ENCODE data around the gene EPHB1.
"Not testable (repeated sequence)": the region's sequence is repeated elsewhere in the genome, so short reads cannot be mapped to it uniquely, and the experiment has no call there.

EPHB1 gene

DNA sequence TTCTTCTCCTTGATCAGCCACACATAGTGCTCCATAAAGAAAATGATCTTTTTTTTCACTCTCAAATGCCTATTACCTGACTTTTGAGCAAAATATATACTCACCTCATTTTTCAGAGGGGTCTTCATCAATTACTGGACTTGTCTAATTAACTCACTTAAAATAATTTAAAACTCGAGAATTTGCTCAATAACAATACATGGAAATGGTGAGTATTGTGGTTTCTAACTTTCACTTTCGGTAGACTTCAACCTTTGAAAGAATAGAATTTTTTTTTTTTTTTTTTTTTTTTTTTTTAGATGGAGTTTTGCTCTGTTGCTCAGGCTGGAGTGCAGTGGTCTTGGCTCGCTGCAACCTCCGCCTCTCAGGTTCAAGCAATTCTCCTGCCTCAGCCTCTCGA, 17.7 kb upstream of the EPHB1 start:
- no peak for DNase-seq (ENCODE audit: low spot score)

DNA sequence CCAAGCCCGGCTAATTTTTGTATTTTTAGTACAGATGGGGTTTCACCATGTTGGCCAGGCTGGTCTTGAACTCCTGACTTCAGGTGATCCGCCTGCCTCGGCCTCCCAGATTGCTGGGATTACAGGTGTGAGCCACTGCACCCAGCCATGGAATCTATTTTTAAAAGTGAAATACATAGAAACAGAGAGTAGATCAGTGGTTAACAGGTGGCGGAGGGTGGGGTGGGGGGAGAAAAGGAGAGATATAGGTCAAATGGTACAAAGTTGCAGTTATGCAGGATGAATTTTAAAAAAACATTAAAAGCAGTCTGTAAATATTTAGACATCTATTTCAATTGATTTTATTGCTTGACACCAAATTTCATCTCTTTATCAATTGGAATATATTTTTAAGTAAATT, 6.8 kb upstream of the EPHB1 start:
- not testable (repeated sequence) for DNase-seq (ENCODE audit: low spot score)

DNA sequence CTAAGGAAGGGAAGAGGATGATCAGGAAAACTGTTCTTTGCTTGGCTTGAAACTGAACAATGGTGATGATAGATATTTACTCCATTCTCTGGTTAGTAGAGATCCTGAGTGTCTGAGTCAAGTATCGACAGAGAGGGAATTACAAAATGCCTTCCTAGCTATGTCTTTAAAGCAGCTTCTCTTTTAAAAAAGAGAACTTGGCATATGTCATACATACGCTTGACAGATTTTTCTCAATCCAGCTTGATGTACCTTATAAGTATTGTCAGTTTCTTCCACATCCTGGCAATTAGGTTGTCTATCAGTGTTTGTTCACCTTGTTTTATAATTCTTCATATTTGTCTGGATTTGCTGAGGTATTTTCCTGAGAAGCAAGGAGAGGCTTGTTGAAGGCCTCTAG, 5.0 kb upstream of the EPHB1 start:
- no peak for DNase-seq (ENCODE audit: low spot score)

DNA sequence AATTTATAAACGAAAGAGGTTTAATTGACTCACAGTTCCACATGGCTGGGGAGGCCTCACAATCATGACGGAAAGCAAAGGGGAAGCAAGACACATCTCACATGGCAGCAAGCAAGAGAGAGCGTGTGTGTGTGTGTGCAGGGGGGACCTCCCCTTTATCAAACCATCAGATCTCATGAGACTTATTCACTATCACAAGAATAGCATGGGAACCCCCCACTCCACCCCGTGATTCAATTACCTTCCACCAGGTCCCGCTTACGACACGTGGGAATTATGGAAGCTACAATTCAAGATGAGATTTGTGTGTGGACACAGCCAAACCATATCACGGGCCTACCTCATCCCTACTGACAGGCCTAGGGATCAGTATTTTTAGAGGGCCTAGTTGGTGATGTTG, 3.1 kb upstream of the EPHB1 start:
- no peak for DNase-seq (ENCODE audit: low spot score)

DNA sequence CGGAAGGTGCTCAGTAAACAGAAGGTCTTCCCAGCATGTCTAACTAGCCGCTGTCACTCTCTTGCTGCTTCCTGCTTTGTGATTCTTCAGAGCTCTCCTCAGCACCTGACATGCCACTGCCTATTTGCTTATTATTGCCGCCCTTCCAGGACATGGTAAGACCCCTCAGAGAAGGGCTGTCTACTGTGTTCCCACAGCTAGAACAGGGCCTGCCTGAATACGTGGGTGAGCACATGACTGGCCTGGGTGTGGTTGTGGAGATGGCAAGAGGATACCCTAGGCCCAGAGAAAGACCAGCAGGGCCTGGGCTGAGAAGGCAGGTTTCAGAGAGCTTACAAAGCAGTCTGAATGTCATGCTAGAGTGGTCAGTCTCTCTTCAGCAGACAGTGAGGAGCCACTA, 2.4 kb upstream of the EPHB1 start:
- DNase-seq (ENCODE audit: low spot score): no peak

DNA sequence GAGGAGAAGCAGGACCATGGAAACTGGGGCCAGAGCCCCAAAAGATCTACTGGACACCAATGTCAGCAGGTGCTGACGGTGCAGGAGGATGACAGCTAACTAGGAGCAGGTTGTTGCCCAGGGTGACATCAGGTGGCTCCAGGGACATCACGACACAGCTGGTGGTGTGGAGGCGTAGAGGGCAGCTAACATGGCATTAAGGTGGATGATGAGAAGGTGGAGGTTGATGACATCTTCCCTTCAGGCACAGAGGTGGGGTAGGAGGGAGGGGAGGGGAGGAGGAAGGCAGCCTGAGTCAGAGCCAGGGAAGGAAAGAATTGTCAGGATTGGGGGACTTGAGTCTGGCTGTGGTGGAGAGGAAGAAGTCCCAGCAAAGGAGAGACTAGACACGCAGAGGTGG, 1.5 kb upstream of the EPHB1 start:
- DNase-seq (ENCODE audit: low spot score): no peak

DNA sequence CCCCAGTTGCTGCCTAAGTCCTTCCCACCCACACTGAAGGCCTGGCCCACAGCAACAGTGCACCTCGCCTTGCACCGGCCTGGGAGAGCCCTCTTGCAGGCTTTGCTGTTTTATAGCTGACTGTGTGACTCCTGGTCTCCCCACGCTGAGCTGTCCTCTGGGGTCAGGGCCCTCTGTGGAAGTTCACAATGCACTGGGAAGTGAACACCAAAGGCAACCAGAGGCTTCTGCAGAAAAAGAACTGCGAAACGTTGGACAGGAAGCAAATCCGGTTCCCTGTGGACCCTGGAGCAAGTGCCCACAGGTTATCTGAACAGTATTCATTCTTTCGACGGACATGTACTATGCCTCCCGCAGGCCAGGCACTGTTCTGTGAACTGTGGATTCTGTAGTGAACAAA, 737 bp upstream of the EPHB1 start:
- no peak for DNase-seq (ENCODE audit: low spot score)

DNA sequence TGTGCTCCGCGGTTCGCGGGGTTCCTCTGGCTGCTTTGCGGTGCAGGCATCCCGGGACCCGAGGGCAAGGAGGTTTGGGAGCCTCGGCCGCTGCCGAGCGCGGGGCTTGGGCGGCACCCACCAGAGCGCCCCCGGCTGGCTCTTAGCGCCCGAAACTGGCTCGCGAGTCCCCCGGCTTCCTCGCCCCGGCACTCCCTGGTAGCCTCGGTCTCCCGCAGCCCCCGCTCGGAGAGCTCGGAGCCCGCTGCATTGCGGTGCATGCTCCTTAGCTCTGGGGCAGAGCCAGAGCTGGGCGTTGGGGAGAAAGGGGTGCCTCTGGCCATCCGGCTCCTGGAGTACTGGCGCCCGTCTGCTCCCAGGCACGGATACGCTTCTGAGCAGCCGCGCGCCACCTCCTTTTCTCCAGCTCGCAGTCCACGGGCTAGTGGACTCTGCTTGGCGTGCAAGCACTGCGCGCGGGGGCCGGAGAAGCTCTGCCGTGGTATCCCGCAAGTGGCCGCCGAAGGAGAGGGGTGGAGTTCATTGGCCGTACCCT, 753 bp downstream of the EPHB1 start:
- no peak for DNase-seq (ENCODE audit: low spot score)

DNA sequence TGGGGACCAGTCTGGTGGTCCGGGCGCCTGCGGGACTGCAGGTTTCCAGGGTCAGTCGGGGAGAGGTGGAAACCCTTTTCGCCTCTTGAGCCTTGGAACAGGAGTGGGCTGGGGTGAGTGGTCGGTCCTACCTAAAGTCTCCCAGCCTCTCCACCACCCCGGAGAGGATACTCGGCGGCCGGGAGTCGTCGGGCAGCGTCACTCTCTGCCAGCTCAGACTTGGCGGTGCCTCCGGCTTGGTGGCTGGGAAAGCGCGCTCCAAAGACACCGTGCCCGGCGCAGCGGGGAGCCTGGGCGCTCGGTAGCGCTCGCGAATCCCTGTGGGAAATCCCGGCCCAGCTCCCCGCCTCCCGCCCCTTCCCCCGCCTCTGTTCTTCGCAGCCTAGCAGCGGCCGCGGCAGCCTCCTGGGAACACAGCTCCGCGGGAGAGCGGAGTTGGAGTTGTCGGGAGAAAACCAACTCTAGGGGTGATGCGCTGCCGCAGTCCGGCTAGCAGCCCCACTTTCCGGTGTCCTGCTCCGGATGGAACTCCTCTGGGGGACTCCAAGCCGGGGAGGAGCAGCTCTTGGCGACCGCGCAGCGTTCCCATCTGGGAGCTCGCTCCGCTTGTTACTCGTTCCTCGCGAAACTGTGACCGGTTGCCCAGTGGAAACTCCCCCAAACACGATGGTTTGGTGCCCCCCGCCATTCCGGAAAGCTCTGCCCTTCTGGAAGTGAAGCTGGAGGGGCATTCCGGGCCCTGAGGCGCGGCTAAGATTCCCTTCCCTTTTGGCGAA, 1.4 kb downstream of the EPHB1 start:
- DNase-seq (ENCODE audit: low spot score): no peak

DNA sequence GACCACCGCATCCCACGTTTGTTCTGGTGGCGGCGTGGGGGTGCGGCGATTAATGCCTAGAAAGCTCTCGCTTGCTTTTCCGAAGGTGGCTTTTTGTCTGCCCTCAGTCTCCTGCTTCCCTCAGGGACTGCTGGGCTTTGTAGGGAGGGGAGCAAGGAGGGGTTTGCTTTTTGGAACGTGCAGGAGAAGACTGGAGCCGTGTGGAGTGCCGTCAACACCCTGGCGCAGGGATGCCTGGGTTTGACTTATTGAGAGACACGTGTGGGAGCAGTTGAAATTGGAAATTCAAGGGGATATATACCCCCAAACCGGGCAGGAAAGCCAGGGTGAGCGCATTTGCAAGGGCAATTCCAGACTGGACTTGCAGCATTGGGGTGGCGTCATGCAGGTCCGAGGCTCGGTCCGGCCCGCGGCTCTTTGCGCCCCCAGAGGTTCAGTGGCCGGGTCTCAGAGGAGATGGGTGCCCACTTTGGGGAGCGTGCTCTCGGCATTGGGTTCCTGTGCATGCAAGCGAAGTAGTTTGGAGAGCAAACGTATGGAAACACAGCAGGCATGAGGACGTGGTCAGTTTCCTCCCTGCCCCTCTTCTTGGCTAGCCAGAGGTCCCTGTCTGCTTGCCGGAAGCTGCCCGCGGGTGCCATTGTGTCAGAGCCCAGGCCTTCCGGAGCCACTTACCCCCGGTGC, 2.1 kb downstream of the EPHB1 start:
- no peak for DNase-seq (ENCODE audit: low spot score)

DNA sequence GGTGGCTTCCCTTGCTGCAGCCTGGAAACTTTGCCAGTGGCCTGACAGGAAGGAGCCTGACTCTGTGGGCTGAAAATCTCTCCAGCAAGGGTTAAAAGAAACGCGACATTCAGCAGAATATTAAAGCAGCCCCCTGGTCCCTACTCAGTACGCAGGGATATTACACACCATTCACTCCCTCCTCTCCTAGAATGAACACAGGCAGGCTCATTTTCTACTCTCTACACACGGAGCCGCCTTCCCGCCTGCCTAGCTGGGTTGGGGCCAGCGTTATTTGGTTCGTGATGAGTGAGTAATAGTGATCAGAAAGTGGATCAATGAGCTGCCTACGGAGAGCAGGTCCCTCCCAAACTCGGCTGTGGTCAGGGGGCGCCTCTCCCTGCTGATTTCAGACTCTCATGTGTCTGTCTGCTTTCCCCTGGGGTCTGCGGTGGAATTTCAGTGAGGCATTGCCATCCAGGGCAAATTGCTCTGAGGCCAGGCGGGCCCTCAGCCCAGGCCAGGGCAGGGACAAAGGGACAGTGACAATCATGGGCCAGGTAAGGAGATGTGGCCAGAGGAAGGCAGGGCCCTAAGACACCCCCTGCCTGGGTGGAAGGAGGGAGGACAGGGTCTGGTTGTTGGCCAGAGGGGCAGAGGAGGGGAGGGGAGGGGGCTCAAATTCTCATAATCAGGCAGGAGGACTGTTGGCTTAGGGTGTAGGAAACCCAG, 2.8 kb downstream of the EPHB1 start:
- no peak for DNase-seq (ENCODE audit: low spot score)

DNA sequence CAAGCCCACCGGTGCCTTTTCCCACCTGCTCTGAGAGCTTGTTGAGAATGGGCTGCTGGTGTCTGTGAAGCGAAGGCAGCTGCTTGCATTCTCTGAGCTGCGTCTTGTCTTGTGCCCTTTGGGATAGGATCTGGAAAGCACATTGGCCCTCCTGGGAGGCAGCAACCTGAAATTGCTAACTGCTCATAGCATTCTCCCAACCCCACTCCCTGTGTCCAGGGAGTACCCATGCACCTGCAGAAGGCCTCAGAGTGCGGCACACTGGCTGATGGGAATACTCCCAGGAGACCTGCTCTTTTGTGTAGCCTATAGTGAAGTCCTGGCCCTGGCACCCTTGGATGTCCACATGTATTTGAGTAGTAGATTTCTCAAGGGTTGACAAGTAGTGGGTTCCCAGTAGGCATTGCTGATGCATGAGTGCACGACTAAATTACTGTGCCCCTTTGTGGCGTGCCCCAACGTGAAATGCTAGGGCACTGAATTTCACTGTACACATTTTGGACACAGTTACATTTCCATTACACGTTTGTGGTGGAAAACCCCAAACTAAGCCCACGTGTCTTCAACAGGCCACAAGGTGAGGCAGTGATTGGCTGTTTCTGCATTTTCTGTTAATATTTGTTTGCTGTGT, 3.7 kb downstream of the EPHB1 start:
- no peak for DNase-seq (ENCODE audit: low spot score)

DNA sequence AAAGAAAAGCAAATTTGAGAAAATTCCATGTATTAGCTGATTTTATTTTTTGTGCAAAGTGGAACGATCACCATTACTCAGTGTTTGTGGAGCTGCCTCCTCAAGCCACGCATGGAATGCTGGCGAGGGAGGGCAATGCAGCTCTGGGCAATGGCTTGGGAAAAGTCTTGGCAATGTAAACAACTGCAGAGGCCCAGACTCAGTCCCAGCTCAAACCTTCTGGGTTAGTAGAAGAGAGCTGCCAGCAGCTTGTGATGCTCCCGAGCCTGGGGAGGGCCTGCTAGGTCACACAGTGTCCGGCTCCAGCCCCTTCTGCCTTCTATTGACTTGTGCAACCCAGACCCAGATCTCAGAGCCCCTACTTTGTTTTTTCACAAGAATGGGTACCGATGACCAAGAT, 4.3 kb downstream of the EPHB1 start:
- no peak for DNase-seq (ENCODE audit: low spot score)

DNA sequence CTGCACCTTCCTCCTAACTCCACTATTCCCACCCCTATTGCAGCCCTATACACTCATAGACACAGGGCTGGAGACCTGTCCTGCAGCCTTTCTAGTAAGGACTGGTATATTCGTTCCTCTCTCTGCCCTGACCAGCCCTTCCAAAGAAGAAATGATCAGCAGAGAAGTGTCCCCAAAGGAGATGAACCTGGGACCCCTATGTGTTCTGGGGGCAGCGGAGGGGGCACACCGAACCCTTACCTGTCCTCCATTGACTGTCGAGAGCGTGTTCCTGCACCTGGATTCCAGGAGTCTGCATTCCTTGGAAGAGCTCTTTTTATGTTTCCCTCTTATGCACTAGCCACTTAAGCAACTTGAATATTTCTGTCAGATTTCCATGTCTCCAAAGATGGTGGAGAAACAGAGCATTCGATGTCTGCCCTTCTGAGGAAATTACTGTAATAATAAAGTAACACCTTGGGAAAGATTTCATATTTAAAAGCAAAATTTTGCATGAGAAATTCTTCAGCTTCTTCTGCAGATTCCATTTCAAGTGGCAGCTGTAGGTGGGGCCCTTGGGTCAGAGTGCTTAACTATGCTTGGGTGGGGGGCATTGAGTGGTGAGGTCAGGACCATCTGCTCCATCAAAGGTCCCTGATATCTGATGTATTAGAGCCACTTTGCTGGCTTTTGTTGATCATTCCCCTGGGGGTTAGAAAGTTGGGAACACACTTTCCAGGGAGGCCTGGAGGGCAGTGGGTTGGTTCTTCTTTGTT, 6.3 kb downstream of the EPHB1 start:
- no peak for DNase-seq (ENCODE audit: low spot score)

DNA sequence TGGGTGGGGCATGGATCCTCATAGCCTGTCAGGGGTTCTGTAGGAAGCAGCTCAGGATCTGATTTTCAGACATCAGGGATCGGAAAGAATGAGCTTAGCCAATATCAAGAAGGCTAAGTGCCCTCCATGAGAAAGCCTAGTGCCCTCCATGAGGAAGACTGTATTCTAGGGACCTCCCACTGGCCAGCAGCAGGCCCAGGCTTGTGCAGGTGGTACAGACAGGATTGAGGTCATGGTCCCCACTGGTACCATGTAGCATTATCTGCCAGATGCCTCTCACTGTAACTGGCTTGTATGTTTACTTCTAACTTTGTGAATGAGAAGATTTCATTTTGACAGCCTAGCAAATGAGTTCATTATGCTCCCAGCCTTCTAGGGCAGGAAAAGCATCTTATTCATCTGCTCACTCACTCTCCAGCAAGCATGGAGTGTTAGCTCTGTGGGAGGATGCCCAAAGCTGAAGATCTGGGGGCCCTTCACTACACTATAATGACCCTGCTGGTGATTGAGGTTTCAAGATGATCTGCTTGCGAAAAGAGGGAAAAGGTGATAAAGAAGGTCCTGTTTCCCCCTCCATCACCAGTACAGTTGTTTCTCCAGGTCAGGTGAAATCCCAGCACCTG, 7.5 kb downstream of the EPHB1 start:
- DNase-seq (ENCODE audit: low spot score): no peak

DNA sequence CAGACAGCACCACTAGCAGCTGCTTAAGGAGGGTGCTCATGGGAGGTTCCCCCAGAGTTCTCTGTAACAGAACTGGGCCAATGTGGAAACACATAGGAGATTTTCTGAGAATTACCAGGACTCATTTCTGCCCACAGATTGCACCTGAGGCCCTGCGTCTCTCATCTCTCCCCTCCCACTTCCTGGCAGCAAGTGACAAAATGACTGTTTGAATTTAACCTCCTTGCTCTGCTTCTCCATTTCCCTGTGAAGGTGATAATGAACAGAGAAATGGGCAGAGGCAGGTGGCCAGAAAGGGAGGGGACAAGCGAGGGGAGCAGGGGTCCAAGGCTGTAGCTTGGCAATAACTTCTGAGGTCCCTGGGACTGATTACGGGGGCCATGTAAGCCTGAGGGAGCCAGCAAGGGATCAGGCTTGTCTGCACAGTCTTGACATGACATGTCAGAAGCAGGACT, 8.0 kb downstream of the EPHB1 start:
- no peak for DNase-seq (ENCODE audit: low spot score)

DNA sequence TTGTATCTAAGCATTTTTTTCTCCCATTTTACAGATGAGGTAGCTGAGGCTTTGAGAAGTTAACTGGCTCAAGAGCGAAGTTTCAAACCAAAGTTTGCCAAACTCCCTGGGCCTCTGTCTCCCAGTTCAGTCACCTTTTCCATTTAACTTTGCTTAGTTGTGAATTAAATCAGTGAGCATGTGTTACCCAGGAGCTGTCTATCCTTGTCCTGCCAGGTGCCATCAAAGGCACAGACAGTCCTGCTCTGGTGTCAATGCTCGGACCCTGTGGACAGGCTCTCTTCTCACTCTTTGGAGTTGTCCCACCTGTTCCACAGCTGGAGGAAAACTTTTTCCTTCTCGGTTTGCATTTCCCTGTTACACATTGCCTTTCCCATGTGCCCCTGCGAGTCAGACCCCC, 8.6 kb downstream of the EPHB1 start:
- DNase-seq (ENCODE audit: low spot score): no peak

DNA sequence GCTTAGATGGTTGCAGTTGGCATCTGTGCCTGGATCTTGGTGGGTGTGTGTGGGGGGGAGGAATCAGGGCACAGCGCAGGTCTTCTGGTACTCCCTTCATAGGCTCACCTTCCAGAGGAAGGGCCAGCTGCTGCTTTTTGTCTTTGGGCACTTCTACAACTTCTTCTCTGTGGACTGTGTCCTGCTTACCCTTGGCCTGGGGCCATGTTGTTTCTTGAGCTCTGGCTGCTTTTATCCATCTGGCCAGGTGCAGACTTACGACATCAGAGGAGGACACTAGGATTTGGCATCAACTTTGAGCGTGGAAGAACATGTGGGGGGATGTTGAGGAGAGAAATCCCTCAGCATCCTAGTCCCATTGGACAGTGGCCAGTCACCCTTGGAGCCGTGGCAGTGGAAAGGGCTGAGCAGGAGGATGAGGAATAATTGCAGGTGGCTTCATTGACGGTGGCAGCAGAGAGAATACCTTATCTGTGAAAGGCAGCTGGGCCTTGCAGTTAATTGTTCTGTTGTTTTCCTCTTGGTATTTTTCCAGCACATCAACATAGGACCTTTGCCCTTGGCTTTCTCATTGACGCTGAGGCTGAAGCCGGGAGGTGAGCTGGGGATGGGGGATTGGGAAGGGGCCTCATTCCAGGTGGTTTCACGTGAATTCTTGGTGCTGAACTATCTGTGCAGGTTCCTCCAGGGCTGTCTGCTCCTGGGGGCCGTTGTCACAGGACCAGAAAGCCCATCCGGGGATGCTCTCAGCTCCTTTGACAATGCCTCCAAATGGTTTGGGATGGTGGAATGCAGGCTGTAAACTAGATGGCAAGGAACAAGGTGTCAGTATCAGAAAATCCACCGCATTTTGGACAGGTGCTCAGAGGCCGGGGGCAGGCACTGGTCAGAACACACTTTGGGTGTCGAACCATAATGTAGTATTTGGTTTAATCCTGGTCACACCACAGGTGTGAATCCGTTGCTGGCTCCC, 9.7 kb downstream of the EPHB1 start:
- DNase-seq (ENCODE audit: low spot score): no peak

DNA sequence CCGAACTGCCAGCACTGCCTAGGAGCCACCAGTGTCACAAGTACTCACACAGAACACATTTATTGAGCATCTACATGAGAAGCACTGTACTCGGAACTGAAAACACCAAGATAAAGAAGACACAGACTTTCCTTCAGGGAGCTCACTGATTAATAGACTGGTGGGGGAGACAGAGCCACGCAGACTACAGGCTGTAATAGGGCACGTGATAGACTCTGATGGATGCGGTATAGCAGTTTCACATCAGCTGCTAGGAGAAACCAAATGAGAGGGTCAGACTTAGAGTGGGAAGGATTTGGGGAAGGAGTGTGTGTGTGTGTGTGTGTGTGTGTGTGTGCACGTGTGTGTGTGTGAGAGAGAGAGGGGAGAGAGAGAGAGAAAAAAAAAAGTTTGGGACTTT, 12.1 kb downstream of the EPHB1 start:
- DNase-seq (ENCODE audit: low spot score): no peak

DNA sequence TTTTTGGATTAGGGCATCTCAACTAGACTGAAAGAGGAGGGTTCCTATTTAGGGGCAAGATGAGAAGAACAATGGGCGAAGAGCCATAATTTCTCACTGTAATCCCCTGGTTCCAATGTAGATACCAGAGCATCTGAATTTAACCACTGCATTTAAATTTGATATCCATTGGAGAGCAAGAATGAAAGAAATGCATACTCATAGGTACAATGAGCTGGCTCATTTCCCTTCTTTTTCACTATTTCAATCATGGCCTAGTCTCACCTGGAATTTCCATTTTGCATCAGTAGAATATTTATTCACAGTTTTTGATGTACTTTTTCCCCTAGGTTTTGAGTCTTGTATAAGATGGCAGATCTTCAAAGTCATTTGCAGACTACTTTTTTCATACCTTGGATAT, 13.8 kb downstream of the EPHB1 start:
- DNase-seq (ENCODE audit: low spot score): no peak
